HL-60/S4 treated with phorbol 12-myristate 13-acetate at 8.2 ng/mL for 4 days and 3 days (cell line): ENCODE data around the gene CCNY.

Experiments used
- in situ Hi-C: fragments of 300-500 bp; cut with MboI; formaldehyde crosslinking; loops from 2 replicates; pipeline ENCODE4 v1.15.0; 2022; ENCODE audit warnings: low sequenced_read_pairs

The CCNY gene

GRCh38 chr10:35448687-35449662 lies 112.7 kb downstream of the CCNY start:
- in situ Hi-C loops = no loop called here

DNA sequence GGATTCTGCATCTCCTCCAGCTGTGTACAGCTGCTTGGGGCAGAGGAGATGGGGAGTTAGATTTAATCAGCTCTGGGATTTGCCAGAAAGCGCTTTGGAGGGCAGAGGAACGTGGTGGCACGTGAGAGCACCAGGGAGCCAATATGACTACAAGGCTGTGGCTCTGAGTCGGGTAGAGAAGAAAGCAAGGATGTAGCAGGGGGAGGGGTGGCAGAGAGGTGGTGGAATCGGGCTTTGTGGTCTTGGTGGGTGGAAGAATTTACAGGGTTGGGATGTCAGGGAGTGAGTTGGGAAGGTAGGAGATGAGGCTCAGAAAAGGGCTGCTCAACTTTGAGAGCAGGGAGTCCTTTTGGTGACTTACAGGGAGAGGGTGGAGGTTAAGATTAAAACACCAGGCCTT lies 113.6 kb downstream of the CCNY start:
- in situ Hi-C loops = no loop called here

DNA sequence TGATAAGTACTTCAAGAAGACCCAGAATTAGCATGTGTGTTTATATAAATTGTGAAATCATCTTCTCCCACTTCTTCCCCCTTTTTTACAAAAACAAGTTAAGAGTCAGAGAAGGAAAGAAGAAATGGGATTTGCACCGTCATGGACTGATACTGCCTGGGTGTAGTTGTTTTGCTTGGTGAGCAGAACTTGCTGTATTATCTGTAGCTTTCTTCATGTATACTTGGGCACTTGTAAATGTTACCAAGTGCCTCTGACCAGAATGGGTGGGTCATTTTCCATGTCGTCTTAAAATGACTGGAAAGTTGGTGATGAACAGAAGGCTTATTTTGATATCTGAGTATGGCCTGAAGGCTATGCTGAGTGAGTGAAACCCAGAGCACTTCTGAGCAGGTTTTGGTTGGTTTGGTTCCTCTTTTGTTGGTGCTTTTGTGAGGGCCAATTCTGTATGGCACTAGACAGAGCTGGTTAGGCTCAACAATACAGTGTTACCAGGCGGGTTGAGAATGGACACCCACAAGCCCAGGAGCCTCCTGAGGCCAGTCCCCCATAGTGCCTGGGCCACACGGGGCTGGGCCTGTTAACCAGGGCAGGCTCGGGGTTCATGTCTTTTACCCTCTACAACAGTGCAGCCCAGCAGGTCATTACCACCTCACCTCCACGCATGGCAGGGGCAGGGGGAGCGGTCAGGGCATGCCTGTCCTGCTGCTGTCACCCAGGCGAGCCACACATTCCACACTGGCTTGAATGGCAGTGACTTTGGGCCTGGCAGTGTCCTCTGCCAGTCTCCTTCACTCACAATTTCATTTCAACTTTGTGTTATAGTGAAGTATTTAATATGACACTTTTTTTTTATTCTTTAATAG lies 115.1 kb downstream of the CCNY start:
- in situ Hi-C loops = no loop called here

DNA sequence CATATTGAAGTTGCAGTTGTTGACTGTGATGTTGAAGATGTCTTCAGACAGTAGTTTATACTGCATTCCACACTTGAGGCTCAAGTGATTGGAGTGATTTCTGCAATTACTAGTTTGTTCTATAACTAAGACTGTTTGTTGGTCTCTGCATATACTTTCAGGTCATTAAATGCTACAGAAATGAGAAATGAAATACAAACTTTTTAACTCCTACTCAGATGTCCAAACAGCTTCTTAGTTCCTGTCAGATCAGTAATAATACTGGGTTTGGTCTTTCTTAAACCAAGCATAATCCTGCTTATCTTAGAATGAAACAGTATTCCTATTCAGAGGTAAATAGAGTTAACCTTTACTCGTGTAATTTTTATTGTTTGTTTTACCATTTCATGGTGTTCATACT lies 115.9 kb downstream of the CCNY start:
- in situ Hi-C loops = no loop called here

GRCh38 chr10:35452847-35453246 lies 116.5 kb downstream of the CCNY start:
- in situ Hi-C loops = no loop called here

GRCh38 chr10:35453855-35454532 lies 117.7 kb downstream of the CCNY start:
- in situ Hi-C loops = no loop called here

- in situ Hi-C loops = no loop called here
Measured at GRCh38 chr10:35456153-35456720, 119.9 kb downstream of the CCNY start.

- in situ Hi-C loops = no loop called here
Measured at GRCh38 chr10:35456784-35457183, 120.5 kb downstream of the CCNY start.

DNA sequence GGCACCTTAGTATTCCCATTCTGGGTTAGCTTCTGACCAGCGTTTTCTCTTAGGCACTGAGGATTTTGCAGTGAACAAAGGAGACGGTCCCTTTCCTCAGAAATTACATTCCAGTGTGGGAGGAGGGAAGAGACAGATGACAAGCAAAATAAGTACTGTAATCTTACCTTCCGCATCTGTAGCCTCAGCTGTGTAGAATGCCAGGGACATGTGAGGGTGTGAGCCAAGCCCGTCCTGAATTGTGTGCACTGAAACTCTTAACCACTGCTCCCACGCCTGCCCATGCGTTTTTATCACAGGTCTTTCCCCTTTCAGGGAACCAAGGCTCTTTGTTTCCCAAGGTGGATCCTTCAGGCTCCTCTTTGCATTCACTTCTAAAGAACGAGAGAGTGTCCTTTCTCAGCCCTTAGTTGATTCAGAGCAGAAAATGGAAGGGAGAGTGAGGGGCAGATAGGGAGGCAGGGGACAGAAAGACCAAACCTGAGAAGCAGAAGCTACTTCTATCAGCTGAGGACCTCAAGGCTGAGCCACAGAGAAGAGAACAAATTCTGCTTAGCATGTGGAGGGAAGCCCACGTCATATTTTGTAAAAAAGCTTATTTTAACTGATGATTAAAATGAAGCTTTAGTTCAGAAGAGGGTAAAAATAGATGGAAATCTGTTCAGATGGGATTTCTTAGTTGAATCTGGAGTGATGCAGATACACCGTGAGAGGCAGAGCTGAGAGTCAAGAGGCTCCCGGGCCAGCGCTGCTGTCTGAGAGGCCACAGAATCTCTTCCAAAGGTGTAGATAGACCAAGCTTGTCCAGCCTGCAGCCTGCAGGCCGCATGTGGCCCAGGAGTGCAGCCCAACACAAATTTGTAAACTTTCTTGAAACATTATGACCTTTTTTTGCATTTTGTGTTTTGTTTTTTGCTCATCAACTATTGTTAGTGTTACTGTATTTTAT lies 122.5 kb downstream of the CCNY start:
- in situ Hi-C loops = no loop called here

GRCh38 chr10:35459449-35459847 lies 123.1 kb downstream of the CCNY start:
- in situ Hi-C loops = no loop called here

DNA sequence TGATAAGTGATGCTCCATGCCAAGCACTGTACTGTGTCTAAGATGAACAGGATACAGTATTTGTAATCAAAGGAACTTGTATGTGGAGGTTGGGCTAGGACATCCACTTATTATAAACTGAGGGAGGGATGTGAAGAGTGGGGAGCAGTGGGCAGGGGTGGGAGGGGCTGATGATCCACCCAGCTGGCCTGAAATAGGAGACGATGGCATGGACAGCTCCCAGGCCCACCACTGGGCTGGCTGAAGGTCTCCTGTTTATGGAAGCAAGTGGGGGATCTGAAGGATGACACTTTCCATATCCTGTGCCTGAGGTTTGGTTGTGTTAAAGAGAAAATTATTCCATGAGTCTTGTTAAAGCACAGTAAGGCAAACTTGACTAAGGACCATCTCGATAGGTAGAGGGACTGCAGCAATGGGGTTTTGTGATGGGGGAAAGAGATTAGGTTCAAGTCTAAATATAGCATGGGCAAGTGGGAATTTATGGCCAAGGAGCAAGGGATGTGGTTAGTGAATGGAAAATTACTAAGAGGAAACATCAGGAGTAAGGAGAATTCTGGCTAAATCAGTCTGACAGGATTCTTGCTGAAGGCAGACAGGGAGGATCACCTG lies 124.6 kb downstream of the CCNY start:
- in situ Hi-C loops = no loop called here

- in situ Hi-C loops = no loop called here
Measured at GRCh38 chr10:35462491-35462934, 126.2 kb downstream of the CCNY start.

- in situ Hi-C loops = no loop called here
Measured at GRCh38 chr10:35463105-35463867, 127.0 kb downstream of the CCNY start.

DNA sequence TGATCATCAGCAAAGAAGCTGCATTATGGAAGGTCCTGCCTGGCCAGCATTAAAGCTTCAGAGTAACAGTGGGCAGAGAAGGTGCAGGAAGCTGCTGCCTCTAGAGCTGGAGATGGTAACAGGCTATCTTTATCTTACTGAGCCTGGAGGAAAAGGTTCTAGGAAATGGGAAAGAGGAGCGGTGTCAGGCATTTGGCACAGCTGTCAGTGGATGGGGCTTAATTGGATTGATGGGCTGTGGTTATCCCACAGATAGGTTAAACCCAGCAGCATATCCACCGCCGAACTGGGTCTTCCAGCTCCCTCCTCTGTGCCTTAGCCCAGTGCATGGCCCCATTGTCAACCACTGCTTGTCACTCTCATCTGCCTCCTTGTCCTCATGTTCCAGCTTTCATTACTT lies 127.6 kb downstream of the CCNY start:
- in situ Hi-C loops = no loop called here

DNA sequence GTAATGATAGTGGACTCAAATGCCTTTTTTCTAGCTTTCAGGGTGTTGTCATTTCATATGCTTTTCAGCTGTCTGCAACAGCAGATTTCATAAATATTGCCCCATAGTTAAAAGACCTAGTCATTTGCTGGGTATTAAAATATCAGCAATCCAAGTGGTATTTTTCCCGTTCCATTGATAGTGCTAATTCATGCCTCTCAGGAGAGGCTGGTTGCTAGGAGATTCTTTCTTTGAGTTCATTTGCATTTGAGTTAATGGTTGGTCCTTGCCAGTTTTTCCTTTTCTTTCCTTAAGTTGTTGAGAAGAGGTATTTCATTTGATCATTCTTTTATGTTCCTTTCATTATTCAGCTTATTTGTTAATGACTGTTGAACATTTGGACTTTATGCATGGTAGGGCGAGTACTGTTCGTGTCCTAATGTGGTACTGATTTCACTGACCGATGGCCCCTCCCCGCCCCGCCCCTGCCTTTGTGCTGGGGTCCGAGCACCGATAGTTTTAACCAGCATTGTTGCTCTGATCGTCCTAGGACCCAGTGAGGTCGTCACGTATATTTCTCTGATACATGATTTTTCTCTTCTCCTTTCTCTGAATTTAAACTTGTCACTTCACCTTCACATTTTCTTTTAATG lies 128.6 kb downstream of the CCNY start:
- in situ Hi-C loops = no loop called here

- in situ Hi-C loops = no loop called here
Measured at GRCh38 chr10:35465673-35466072, 129.4 kb downstream of the CCNY start.

GRCh38 chr10:35466170-35466569 lies 129.9 kb downstream of the CCNY start:
- in situ Hi-C loops = no loop called here

GRCh38 chr10:35466661-35467060 lies 130.4 kb downstream of the CCNY start:
- in situ Hi-C loops = no loop called here
